Colonic mucosa (tissue), 4 donors: Measurements from ENCODE around the gene CACNB1. TPM values are rescaled to one million over a fixed set of nuclear protein-coding genes. Genes with fewer than 3 reads are reported as not detected.

Source experiments
- DNase-seq: peaks from one replicate; pipeline ENCODE4 v3.0.0-alpha.2; 2020
- H3K27ac ChIP-seq: fragments of 200-600 bp; one replicate; pipeline ENCODE4 v1.8.0; 2021
- H3K27me3 ChIP-seq: fragments of 200-600 bp; one replicate; pipeline ENCODE4 v1.8.0; 2021
- H3K36me3 ChIP-seq: fragments of 200-600 bp; one replicate; pipeline ENCODE4 v1.8.0; 2021
- H3K4me1 ChIP-seq: fragments of 200-600 bp; one replicate; pipeline ENCODE4 v1.8.0; 2021; ENCODE audit warnings: mild to moderate bottlenecking
- H3K4me3 ChIP-seq: fragments of 200-600 bp; one replicate; pipeline ENCODE4 v1.8.0; 2021
- H3K9ac ChIP-seq, 2 donors: one replicate each; pipeline ENCODE4 v1.7.0; 2013; ENCODE audit warnings: control low read depth in 2 of 2, low read depth in 2 of 2, low read length in 2 of 2
- H3K9me3 ChIP-seq: fragments of 200-600 bp; one replicate; pipeline ENCODE4 v1.8.0; 2021
- CTCF ChIP-seq: fragments of 200-600 bp; IDR thresholded peaks from one replicate; pipeline ENCODE4 v1.8.0; 2022; ENCODE audit warnings: antibody characterized with exemption, mild to moderate bottlenecking
- intact Hi-C: fragments of 100-400 bp; cut with DNase I; formaldehyde crosslinking; loops from one replicate; pipeline ENCODE4 v1.14.1; 2022
- total RNA-seq, 2 donors: library from RNA; stranded (reverse); fragmentation: NEBNext Ultra II Directional in 1 of 2; extraction: Animal tissue kit (Norgen Biotek cat#: 25700) in 1 of 2; gene quantifications; one replicate each; pipeline ENCODE4 v1.2.1, GENCODE V29; 2021
- donor health status: healthy.
- donor health status: DM: no; HTN: no; CAD: no.
- donor health status: DM: no; HTN: no; CAD: no.

CACNB1 gene
- total RNA-seq, 2 donors from 2014 or later: 5.9 to 8.8 TPM

GRCh38 chr17:39236450-39236927 is 39.0 kb upstream of the CACNB1 start:
- H3K4me3 ChIP-seq: no peak overlapping the region
- H3K27ac ChIP-seq: no peak overlapping the region
- intact Hi-C loops: loop anchor here (10.0 kb wide), 1 partner anchor 72 kb away; the partner anchor contains the start of gene ARL5C
- no peaks in the 10 kb centered on the region for H3K36me3 ChIP-seq
- DNase-seq: no peak
- H3K9ac ChIP-seq: no peak overlapping the region
- TF ChIP-seq CTCF: no peak
- H3K4me1 ChIP-seq: no peaks in the 10 kb centered on the region
- peaks cover 3% of the 10 kb centered on the region for H3K27me3 ChIP-seq
- H3K9me3 ChIP-seq: no peaks in the 10 kb centered on the region

DNA sequence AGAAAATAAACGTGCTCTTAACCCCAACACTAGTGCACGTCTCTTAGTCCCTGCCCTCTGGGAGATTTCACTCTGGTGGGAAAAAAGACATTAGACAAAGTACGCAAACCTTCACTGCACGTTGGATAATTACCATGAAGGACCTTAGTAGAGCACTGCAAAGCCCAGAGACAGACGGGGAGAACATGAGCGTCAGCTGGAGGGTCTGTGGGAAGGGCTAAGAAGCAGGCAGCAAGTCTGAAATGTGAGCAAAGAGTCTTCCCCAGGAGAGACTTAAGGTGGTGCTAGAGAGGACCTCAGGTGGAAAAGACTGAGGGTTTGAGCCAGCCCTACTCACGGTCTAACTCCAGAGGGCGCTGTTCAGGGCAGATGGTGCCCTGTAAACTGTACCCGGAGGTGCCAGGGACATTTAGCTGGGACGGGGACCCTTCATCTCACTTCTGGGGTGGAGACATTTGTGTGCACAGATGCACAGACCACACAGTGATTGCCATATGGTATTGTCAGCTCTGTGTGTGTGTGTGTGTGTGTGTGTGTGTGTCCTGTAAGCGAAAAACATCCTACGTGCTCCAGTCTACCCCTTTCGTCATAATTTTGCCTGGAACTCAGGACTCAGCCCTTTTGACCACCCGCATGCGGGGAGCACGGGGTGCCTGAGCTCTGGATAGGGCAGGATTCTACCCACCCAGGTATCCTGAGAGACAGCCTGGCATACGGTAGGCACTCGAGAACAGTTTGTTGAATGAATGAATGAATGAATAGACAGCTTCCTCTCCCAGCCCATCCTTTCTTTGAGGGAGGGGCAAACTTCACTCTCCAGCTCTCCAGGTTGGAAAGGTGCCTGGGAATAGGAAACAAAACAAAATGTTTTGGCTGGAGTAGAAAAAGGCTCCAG is 38.3 kb upstream of the CACNB1 start:
- TF ChIP-seq CTCF: peak; percentile 45
- no peak overlapping the region for H3K27ac ChIP-seq
- no peak overlapping the region for H3K4me3 ChIP-seq
- H3K36me3 ChIP-seq: no peaks in the 10 kb centered on the region
- intact Hi-C loops: loop anchor here (10.0 kb wide), 1 partner anchor 71 kb away; the partner anchor contains the start of gene ARL5C
- H3K9me3 ChIP-seq: no peaks in the 10 kb centered on the region
- H3K4me1 ChIP-seq: no peaks in the 10 kb centered on the region
- H3K27me3 ChIP-seq: peaks cover 3% of the 10 kb centered on the region
- DNase-seq: peak; percentile 45
- H3K9ac ChIP-seq: no peak overlapping the region

DNA sequence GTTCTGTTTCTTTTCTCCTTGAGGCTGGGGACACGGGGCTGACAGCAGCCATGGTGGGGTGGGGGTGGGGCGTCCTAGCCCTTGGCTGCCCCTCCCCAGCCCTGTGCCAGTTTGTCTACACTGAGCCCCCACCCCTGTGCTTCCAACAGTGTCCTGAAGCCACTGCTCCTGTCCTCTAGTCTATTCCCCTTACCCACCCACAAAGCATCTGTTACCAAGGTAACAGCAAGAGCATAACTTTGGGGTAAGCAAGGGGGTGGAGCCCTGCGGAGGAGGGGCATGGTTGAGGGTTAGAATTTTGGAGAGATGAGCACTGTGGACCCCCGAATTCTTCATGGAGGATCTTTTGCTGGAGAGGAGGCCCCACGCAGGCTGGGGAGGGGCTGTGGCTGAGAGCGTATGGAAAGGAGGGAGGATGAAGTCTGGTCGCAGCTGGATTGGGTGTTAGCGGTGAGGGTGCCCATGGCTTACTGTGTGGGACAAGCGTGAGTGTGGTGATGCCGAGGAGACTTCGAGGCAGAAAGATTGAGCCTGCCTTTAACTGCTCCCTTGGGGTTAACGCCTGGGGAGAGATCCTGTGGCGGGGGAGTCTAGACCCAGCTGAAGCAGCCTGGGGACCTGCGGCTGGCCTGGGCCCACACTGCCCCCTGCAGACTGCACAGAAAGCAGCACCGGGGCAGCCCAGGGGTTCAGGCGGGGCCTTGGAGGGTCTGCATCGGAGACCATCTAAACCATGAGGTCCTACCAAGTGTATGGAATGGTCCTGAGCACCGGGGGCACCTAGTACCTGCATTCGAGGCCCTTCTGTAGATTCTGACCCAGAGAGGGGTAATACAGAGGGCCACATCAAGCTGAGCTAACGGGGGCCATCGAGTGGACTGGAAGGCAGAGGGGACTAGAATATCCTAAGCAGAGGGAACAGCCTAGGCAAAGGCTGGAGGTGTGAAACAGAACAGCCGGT is 34.4 kb upstream of the CACNB1 start:
- Histone ChIP-seq H3K9ac (no peak overlapping the region), H3K27ac (no peak overlapping the region), H3K4me3 (no peak overlapping the region), H3K36me3 (no peaks in the 10 kb centered on the region), H3K4me1 (no peaks in the 10 kb centered on the region), H3K27me3 (peaks cover 3% of the 10 kb centered on the region), H3K9me3 (no peaks in the 10 kb centered on the region)
- peak; percentile 83 for TF ChIP-seq CTCF
- intact Hi-C loops: loop anchor here (10.0 kb wide), 1 partner anchor 67 kb away; the partner anchor contains the start of gene ARL5C
- DNase-seq: no peak

DNA sequence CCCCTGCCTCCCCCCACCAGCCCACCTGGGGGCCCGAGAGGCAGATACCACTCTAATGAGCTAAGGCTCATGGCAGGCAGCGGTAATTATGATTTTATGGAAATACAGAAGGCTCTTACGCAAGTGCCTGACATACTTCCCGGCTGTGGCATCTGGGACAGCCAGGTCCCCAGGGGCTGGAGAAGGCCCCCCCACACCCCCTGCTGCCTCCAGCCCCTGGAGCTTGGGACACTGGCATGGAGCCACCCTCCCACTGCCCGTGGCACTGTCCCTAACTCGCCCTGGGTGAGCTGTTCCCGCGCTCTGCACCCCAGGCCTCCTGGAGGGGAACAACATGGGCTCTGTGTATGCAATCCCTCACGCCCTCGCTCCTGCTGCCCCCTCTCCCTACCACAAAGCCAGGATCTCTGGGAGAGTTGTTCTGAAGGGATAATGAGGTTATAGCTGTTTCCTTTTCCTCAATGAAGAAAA is 33.7 kb upstream of the CACNB1 start:
- Histone ChIP-seq H3K27me3 (peaks cover 9% of the 10 kb centered on the region), H3K36me3 (no peaks in the 10 kb centered on the region), H3K9ac (no peak overlapping the region), H3K4me1 (no peaks in the 10 kb centered on the region), H3K4me3 (no peak overlapping the region), H3K27ac (no peak overlapping the region), H3K9me3 (no peaks in the 10 kb centered on the region)
- no peak for DNase-seq
- intact Hi-C loops: loop anchor here (10.0 kb wide), 1 partner anchor 66 kb away; the partner anchor contains the start of gene ARL5C
- TF ChIP-seq CTCF: no peak

DNA sequence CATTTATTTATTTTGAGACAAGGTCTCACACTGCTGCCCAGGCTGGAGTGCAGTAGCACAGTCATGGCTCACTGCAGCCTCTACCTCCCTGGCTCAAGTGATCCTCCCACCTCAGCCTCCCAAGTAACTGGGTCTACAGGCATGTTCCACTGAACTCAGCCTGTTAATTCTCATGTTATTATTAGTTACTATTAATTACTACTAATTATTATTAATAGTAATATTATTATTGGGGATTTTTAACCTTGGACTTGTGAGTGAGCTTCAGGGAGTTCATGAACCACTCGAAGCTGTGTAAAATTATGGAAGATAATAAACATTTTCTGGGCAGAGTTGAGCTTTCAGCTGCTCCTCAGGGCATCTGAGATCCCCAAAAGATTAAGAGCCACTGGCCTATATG is 32.9 kb upstream of the CACNB1 start:
- H3K27me3 ChIP-seq: peaks cover 17% of the 10 kb centered on the region
- no peak overlapping the region for H3K4me3 ChIP-seq
- no peaks in the 10 kb centered on the region for H3K36me3 ChIP-seq
- H3K9ac ChIP-seq: no peak overlapping the region
- H3K27ac ChIP-seq: no peak overlapping the region
- no peak for TF ChIP-seq CTCF
- H3K9me3 ChIP-seq: no peaks in the 10 kb centered on the region
- peaks cover 4% of the 10 kb centered on the region for H3K4me1 ChIP-seq
- intact Hi-C loops: loop anchor here (10.0 kb wide), 1 partner anchor 66 kb away; the partner anchor contains the start of gene ARL5C
- no peak for DNase-seq
